SIG-M5 treated with dmso at 0.1 percent for 504 hours (cell line): Measurements from ENCODE around the gene NEURL4.
"Not testable (repeated sequence)": the region's sequence is repeated elsewhere in the genome, so short reads cannot be mapped to it uniquely, and the experiment has no call there.

Experiments
- DNase-seq: peaks from one replicate; lab custom pipeline; 2025; ENCODE audit not compliant: unreplicated experiment; lab: John Stamatoyannopoulos, UW

The NEURL4 gene

DNA sequence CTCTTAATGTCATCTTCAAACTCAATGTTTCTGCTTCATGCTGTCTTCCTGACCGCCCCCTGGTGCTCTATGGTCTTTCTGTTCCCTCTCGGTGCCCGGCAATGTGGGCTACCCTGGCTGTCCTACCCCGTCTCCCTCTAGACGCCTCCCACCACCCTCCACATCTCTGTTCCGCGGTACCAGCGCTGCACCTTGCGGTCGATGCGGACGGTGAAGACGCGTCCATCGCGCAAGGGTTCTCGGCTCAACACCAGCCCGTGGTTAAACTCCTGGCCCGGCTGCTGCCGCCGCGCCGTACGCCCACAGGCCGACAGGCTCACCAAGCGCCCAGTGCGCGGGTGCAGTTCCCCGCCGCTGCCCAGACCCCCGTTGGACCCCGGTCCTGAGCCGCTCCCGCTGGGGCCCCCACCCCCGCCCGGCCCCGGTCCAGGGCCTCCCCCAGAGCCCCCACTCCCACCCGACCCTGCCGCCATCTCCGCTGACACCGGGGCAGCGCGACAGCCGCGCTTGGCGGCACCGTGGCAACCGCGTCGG is at the start of gene NEURL4:
NEURL4 (minus strand) TSS at position 496 of the 534 bp plus-strand sequence; CDS start at position 473, 23 bp downstream.
- DNase-seq: no peak

- DNase-seq: no peak
Observed at GRCh38 chr17:7374353-7374752, 45.2 kb upstream of the NEURL4 start.

DNA sequence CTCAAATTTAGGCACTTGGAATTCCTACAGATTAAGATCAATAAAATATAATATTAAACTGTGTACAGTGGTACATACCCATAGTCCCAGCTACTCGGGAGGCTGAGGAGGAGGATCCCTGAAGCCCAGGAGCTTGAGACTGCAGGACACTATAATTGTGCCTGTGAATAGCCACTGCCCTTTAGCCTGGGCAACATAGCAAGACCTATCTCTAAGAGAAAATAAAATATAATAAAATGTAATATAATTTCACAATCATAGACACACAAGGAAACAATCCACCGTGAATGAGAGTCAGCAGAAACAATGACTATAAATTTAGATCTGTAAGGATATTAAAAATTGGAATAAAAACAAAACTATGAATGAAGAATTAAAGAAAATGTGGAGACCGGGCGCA is 41.7 kb upstream of the NEURL4 start:
- DNase-seq: no peak

GRCh38 chr17:7369825-7370224 is 40.7 kb upstream of the NEURL4 start:
- no peak for DNase-seq

- DNase-seq: not testable (repeated sequence)
Observed at GRCh38 chr17:7368599-7368994, 39.5 kb upstream of the NEURL4 start.

DNA sequence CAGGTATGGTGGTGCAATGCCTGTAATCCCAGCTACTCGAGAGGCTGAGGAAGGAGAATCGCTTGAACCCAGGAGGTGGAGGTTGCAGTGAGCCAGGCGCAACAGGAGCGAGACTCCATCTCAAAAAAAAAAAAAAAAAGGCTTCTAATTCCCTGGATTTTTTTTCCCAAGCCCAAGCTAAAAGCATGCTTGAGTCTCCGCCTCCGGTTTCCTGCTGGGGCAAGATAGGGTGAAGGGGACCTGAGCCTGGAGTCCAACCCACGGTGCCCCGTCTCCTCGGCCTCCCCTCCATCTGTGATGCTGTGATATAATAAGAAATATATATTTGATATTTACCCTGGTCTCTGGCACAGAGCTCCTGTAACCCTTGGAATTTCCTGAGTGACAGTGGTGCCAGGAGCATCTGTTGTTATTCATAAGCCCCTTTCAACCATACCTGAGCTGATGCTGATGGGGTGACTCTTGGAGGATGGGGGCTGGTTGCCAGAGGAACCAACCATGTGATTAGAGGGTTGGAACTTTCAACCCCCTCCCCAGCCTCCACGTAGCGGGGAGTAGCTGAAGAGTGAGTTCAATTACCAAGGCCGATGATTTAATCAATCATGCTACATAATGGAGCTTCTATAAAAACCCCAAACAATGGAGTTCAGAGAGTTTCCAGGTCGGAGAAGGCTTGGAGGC is 38.9 kb upstream of the NEURL4 start:
- no peak for DNase-seq

DNA sequence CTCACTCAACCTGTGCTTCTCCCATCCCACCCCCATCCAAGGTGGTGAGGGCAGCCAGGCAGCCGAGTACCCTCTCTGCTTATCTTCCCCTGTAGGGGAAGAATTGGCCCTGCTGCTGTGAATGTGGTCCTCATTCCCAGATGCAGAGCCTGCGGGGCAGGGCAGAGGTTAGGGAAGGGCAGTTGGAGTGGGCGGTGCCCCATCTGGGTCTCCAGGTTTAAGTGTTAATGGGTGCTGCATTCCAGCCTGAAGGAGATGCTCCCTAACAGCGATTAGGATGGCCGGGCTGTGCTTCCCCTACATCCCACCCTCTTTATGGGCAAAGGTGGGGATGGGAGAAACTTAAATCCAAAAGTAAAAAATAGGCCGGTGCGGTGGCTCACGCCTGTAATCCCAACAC is 37.9 kb upstream of the NEURL4 start:
- no peak for DNase-seq

DNA sequence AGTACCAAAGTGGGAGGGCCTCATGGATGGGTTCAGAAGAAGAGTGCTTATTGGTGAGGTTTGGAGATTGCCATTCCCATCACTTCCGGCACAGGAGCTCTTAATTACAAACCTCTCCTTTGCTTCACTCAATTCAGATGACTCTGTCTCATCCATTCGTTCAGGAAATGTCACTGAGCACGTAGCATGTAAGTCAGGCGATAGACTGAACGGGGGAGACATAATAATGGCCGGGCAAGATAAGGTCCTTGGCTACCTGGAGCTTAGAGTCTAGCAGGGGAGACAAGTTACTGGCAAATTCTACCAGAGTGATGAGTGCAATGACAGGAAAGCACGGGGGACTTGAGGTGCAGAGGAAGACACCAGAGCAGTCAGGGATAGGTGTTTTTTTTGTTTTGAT is 36.8 kb upstream of the NEURL4 start:
- not testable (repeated sequence) for DNase-seq

GRCh38 chr17:7363311-7363710 is 34.2 kb upstream of the NEURL4 start:
- no peak for DNase-seq

DNA sequence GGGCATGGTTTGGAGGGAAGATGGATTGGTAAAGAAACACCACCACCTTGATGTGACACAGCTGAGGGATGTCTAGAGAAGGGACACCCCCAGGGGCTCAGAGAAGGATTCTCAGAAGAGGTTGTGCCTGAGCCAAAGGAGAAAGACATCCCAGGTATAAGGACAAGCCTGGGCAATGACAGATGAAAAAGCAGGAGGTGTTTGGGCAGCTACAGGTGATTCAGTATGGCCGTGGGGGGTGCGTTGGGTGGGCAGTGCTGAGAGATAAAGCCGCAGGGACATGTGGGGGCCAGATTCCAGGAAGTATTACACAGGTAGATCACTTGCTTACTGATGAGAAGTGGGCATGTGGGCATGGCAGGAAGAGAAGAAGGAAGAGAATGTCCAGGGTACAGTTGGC is 32.8 kb upstream of the NEURL4 start:
- DNase-seq: no peak

- no peak for DNase-seq
Observed at GRCh38 chr17:7357381-7357780, 28.2 kb upstream of the NEURL4 start.

DNA sequence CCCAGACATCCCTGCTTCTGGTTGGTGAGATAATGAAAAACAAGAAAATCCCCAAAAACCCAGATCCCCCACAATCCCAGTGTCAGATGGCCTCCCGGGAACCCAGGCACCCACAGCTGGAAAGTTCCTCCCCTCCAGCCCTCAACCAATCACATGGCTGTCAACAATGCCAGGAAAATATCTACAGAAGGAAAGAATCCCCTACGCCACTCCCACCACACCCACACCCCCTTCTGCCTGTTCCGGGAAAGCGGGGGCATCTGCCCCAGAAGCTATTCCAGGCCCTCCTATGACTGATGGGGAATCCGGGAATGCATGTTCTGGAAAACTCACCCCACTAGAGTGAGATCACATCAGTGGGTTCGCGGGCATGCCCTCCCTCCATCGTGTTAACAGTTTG is 27.6 kb upstream of the NEURL4 start:
- DNase-seq: no peak

DNA sequence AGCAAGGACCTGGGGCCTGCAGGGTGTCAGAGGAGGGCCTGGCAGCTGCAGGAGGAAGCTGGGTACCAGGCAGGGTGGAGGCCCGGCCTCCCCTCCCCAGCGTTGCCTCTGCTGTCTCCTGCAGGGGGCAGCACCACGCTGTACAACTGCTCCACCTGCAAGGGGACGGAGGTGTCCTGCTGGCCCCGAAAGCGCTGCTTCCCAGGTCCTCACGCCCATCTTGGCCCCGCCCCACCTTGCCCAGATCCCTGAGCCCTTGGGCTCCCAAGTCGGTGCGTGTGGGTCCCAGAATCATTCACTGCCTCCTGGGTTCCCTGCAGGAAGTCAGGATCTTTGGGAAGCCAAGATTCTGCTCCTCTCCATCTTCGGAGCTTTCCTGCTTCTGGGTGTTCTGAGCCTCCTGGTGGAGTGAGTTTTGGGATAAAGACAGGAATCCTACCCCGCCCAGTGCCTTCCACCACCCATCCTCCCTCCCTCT is 27.0 kb upstream of the NEURL4 start:
- peak; percentile 56 for DNase-seq

GRCh38 chr17:7355573-7355972 is 26.4 kb upstream of the NEURL4 start:
- DNase-seq: no peak

DNA sequence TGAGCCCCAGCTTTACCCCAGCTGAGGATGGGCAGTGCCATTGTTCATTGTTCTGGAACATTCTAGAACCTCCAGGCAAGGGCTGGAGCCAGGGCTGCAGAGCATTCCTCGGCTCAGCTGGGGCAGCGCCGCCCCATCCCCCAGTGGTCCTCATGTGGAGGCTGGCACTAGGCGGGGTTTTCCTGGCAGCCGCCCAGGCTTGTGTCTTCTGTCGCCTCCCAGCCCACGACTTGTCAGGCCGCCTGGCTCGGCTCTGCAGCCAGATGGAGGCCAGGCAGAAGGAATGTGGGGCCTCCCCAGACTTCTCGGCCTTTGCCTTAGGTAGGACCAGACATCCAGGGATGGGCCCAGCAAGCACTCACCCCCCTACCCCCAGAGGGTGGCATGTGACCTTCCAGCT is 25.9 kb upstream of the NEURL4 start, which contains the start of gene TMEM95:
TMEM95 (plus strand) TSS at position 104 of the 400 bp plus-strand sequence; CDS start at position 153, 49 bp downstream.
- DNase-seq: no peak

DNA sequence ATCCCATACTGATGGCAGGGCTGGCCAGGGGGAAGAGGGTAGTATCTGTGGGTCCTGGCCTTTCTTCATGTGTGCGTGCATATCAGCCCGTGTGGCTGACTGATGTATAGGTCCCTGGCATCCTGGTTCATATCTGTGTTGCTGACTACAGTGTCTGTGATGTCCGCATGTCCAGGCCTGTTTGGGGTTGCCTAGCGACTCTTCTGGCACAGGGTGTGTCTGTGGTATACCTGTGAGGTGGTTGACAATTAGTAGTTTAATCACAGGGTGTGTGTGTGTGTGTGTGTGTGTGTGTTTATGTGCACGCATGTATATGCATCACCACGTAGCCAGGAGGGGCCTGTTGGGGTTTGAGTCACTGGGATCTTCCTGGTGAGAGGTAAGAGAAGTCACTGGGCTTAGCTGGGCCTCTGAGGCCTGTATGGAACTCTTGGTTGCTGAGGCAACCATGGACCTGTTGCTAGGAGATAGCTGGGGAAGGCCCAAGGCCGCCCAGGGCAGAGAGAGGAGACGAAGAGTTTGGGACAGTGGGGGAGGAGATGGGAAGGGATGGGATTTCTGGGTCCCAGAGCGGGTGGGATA is 25.2 kb upstream of the NEURL4 start:
- DNase-seq: no peak

DNA sequence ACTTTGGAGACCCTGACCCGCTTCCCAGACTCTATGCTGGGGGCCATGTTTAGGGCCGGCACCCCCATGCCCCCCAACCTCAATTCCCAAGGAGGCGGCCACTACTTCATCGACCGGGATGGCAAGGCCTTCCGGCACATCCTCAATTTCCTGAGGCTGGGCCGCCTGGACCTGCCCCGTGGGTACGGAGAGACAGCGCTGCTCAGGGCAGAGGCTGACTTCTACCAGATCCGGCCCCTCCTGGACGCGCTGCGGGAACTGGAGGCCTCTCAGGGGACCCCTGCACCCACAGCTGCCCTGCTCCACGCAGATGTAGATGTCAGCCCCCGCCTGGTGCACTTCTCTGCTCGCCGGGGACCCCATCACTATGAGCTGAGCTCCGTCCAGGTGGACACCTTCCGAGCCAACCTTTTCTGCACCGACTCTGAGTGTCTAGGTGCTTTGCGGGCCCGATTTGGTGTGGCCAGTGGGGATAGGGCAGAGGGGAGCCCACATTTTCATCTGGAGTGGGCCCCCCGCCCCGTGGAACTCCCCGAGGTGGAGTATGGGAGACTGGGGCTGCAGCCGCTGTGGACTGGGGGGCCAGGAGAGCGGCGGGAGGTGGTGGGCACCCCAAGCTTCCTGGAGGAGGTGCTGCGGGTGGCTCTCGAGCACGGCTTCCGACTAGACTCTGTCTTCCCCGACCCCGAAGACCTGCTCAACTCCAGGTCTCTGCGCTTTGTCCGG is 23.9 kb upstream of the NEURL4 start:
- no peak for DNase-seq

GRCh38 chr17:7352503-7352889 is 23.4 kb upstream of the NEURL4 start:
- DNase-seq: no peak

DNA sequence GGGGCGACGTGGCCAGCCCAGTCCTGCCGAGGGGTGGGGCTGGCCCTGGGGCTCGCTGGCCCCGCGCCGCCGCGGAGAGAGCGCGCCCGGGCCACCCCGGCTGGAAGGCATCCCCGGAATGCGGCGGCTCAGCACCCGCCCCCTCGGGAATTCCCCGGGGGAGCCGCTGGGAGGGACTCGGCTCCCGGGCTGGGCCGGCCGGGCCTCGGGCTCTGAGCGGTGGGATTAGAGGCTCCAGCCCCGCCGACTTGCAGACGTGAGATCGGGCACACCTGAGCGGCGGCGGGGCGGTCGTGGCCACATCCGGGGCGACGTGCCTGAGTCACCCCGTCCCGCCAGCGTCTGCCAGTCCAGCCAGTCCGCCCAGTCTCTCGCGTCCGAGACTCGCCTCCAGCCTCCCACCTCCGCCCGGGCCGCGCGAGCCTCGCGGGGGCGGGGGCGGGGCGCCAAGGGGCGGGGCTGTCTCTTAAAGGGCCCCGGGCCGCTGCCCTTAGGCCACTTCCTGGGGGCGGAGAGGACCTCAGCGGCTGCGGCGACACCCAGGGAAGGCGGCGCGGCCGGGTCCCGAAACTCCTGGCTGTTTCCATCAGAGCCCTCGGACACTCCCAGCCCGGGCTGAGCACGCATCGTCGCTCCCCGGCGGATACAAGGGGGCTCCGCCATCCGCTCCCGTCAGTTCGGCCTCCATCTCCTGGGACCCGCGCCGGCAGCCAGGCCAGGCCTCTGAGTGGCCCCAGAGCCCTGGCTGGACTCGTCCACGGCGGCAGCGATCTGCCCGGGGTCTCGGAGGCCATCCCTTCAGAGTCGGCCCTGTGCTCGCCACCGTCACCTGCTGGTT is 22.7 kb upstream of the NEURL4 start, which contains the start of gene KCTD11:
KCTD11 (plus strand) TSS at position 498 of the 838 bp plus-strand sequence.
- peak; percentile 76 for DNase-seq

DNA sequence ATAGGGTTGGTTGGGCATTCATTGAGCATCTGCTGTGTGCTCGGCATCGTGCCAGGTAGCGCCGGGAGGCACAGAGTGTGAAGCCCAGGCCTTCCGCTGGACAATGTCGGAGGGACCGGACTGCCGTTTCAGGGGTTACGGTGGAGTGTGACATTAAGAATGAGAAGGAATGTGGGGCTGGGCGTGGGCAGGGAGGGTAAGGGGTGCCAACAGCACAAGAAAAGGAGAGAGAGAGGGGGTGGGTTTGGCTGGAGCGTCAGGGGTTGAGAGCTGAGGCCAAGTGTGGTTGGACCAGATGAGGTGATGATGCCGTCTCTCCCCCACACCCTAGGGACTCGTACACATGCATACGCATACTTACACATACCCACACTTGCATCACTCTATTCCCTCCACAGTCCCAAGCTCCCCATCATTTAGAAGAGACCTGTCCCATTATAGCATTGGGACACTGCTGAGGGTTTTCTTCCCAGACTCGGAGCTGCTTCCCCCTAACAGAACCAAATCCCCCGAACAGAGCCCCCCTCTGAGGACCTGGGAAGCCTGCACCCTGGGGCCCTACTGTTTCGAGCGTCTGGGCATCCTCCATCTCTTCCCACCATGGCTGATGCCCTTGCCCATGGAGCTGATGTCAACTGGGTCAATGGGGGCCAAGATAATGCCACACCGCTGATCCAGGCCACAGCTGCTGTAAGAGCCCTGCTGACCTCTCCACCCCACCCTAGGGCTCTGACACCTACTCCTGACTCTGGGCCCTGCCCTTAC is 19.5 kb upstream of the NEURL4 start:
- no peak for DNase-seq
